Peyer's patch (tissue), 4 donors: ENCODE data around the gene CD160. TPM values are rescaled to one million over a fixed set of nuclear protein-coding genes. Genes with fewer than 3 reads are reported as not detected.

Source experiments
- DNase-seq, 3 donors: peaks; one replicate each; pipeline ENCODE4 v3.0.0-alpha.2; 2017 to 2019
- H3K27ac ChIP-seq, 4 donors: fragments of 200-600 bp; sonication (generic); one replicate each; pipeline ENCODE4 v1.5.1; 2016 to 2019
- H3K27me3 ChIP-seq, 2 donors: fragments of 200-600 bp; sonication (generic); one replicate each; pipeline ENCODE4 v1.5.1; 2019
- H3K36me3 ChIP-seq, 3 donors: fragments of 200-600 bp; sonication (generic); one replicate each; pipeline ENCODE4 v1.5.1; 2016 to 2019
- H3K4me1 ChIP-seq, 4 donors: fragments of 200-600 bp; sonication (generic); one replicate each; pipeline ENCODE4 v1.5.1; 2016 to 2019
- H3K4me3 ChIP-seq, 4 donors: fragments of 200-600 bp; sonication (generic); 1 replicate in 3 of 4; 2 replicates in 1 of 4; pipeline ENCODE4 v1.5.1; 2016 to 2019; ENCODE audit warnings: mild to moderate bottlenecking in 1 of 4
- H3K9me3 ChIP-seq, 4 donors: fragments of 200-600 bp; sonication (generic); one replicate each; pipeline ENCODE4 v1.5.1; 2016 to 2019; ENCODE audit warnings: mild to moderate bottlenecking in 1 of 4
- POLR2A ChIP-seq, 2 donors: fragments of 450-650 bp; IDR thresholded peaks; one replicate each; pipeline ENCODE4 v1.5.1; 2017; ENCODE audit warnings: antibody characterized with exemption in 2 of 2, mild to moderate bottlenecking in 2 of 2, moderate library complexity in 2 of 2
- total RNA-seq, 4 donors: library from RNA; depleted of rRNA; stranded (reverse); fragments of >200 nt; gene quantifications; one replicate each; pipeline ENCODE4 v1.1.0, GENCODE V29; 2016
- TF ChIP-seq, protein P1 (sequence below), 6 experiments: fragments of 450-650 bp in 4 of 6; fragments of 200-600 bp in 2 of 6; sonication (generic) in 1 of 6; IDR thresholded peaks; one replicate each; pipeline ENCODE4 v1.5.1; 2017 to 2019; ENCODE audit warnings: antibody characterized with exemption in 6 of 6, mild to moderate bottlenecking in 3 of 6, moderate library complexity in 1 of 6

The CD160 gene
- total RNA-seq, 4 donors from 2014 or later: 3.3 to 4.4 TPM; not detected in 2

DNA sequence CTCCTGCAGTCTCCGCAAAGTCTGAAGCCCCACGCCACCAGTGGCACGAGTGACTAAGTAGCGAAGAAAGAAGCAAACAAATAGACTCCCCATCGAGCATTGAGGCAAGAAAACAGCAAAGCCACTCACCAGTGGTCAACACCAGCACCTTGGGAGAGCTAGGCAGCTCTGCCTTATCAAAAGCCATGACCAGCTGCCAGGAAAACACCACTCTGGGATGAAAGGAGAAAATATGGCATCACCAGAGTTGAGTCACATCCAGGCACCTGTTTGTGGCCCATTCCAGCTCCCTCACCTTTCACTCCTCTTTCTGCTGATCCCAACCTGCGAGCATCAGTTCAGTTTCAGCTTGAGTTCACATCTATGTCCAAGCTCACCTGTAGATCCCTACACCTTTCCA, 29.4 kb upstream of the CD160 start:
- Histone ChIP-seq H3K4me1 (peaks cover 0 to 15% (median 0%) of the 10 kb centered on the region in 4 donors), H3K9me3 (no peaks in the 10 kb centered on the region), H3K36me3 (no peaks in the 10 kb centered on the region), H3K4me3 (no peak overlapping the region), H3K27ac (peak overlapping the region in 1 of 4 donors; percentile 28), H3K27me3 (no peaks in the 10 kb centered on the region)
- no peak for DNase-seq
- no peak for TF ChIP-seq POLR2A (IDR thresholded peaks at IDR 0.05)
- TF ChIP-seq, protein P1, sequence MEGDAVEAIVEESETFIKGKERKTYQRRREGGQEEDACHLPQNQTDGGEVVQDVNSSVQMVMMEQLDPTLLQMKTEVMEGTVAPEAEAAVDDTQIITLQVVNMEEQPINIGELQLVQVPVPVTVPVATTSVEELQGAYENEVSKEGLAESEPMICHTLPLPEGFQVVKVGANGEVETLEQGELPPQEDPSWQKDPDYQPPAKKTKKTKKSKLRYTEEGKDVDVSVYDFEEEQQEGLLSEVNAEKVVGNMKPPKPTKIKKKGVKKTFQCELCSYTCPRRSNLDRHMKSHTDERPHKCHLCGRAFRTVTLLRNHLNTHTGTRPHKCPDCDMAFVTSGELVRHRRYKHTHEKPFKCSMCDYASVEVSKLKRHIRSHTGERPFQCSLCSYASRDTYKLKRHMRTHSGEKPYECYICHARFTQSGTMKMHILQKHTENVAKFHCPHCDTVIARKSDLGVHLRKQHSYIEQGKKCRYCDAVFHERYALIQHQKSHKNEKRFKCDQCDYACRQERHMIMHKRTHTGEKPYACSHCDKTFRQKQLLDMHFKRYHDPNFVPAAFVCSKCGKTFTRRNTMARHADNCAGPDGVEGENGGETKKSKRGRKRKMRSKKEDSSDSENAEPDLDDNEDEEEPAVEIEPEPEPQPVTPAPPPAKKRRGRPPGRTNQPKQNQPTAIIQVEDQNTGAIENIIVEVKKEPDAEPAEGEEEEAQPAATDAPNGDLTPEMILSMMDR (IDR thresholded peaks at IDR 0.05): no peak

DNA sequence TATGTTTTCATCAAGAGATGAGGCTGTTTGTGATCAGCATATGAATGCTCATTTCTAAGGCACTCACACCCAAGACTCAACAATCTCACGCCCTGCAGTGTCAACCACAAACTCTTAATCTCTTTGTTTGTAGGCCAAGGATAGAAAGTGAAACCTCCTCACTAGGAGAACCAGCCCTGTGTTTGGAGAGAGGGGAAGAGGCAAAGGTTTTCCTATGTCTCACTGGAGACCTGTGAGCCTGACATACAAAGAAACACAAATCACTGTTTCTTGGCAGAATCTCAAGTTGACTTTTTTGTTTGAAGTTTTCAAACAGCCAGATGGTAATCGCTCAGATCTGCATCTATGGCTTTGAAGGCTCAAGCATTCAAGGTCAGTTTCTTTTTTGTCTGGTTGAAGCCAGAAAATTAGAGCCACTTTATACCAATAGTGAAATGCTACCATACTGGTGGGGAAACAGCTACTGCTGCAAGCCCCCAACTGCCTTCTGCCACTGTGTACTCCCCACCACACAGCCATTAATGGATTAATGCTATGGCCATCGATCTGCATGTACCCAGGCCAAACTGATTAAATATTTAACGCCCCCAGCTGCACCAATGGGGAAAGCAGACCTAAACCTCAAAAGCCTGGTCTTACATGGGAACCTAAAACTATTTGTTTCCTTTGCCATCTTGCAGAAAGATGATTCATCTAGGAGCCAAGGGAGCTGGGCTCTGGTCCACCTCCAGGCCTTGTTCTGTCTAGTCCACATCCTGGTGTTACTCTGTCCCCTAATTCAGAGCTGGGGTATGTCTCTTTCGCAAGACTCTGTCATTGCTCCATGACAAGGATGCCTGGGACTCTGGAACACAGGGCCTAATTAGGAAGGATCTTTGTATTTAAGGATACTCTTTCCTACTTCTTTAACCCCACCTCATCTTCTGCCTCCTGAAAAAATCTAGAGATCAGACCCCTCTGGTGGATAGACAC, 28.4 kb upstream of the CD160 start:
- no peaks in the 10 kb centered on the region for H3K9me3 ChIP-seq
- H3K27ac ChIP-seq: peak overlapping the region in 1 of 4 donors; percentile 10
- no peak overlapping the region for H3K4me3 ChIP-seq
- no peaks in the 10 kb centered on the region for H3K27me3 ChIP-seq
- no peak for DNase-seq
- H3K36me3 ChIP-seq: no peaks in the 10 kb centered on the region
- peaks cover 0 to 15% (median 0%) of the 10 kb centered on the region in 4 donors for H3K4me1 ChIP-seq
- TF ChIP-seq, protein P1 (IDR thresholded peaks at IDR 0.05): no peak
- TF ChIP-seq POLR2A (IDR thresholded peaks at IDR 0.05): no peak

DNA sequence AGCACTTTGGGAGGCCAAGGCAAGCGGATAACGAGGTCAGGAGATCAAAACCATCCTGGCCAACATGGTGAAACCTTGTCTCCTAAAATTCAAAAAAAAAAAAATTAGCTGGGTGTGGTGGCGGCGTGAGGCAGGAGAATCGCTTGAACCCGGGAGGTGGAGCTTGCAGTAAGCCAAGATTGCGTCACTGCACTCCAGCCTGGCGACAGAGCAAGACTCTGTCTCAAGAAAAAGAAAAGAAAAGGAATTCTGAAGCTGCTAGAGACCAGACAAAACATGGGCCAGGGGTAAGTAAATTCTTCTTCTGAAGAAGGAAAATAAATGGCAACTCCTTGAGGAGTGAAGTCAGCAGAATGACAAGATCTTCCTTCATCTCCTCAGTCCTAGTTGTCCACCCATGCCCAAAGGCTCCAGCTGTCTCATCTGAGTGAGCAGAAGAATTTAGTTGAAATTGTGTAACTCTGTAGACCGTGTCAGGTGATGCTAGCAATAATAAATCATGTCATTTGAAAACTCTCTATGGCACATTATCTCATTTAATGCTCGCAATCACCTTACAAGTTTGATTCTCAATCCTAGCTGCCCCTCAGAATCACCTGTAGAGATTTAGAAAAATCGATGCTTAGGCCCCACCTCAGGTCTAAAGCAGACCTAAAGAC, 26.4 kb upstream of the CD160 start:
- Histone ChIP-seq H3K27me3 (no peaks in the 10 kb centered on the region), H3K4me3 (no peak overlapping the region), H3K9me3 (no peaks in the 10 kb centered on the region), H3K36me3 (no peaks in the 10 kb centered on the region), H3K4me1 (peaks cover 0 to 15% (median 0%) of the 10 kb centered on the region in 4 donors), H3K27ac (no peak overlapping the region)
- no peak for DNase-seq
- no peak for TF ChIP-seq POLR2A (IDR thresholded peaks at IDR 0.05)
- TF ChIP-seq, protein P1 (IDR thresholded peaks at IDR 0.05): no peak

DNA sequence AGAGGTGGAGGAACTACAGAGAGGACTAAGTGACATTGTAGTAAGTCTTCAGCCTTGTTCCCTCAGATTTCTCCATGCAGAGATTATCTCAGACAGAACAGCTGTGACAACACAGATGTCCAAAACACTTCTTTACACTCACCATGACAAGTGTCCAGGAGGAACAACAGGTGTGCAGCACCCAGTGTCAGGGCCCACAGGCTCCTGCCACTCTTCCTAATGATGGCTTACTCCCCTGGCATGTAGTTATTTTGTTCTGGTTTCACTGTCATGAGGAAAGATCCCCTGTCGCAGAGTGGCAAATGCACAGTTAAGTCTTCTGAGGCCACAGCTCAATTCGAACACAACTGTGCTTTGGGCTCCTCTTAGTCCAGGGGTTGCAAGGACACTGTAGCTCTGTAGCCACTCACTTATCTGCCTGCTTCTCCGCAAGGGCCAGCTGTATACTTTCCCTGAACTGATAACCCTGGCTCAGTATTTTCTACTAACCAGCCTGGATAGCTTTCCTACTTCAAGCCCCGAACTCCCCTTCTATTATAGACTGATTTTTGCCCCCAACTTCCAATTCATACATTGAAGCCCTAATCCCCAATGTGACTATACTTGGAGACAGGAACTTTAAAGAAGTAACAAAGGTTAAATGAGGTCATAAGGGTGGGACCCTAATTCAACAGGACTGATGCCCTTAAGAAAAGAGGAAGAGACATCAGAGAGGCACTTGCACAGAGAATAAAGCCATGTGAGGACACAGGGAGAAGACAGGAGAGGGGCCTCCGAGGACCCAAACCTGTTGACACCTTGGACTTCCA, 23.3 kb upstream of the CD160 start:
- Histone ChIP-seq H3K27ac (no peak overlapping the region), H3K4me1 (peaks cover 0 to 2% (median 0%) of the 10 kb centered on the region in 4 donors), H3K4me3 (no peak overlapping the region), H3K36me3 (no peaks in the 10 kb centered on the region), H3K27me3 (no peaks in the 10 kb centered on the region), H3K9me3 (no peaks in the 10 kb centered on the region)
- TF ChIP-seq POLR2A (IDR thresholded peaks at IDR 0.05): no peak
- TF ChIP-seq, protein P1 (IDR thresholded peaks at IDR 0.05): no peak
- DNase-seq: no peak

GRCh38 chr1:145696630-145696960, 22.7 kb upstream of the CD160 start:
- H3K4me3 ChIP-seq: no peak overlapping the region
- no peaks in the 10 kb centered on the region for H3K4me1 ChIP-seq
- DNase-seq: no peak
- H3K9me3 ChIP-seq: no peaks in the 10 kb centered on the region
- H3K27me3 ChIP-seq: no peaks in the 10 kb centered on the region
- no peak overlapping the region for H3K27ac ChIP-seq
- H3K36me3 ChIP-seq: no peaks in the 10 kb centered on the region
- TF ChIP-seq POLR2A (IDR thresholded peaks at IDR 0.05): no peak
- TF ChIP-seq, protein P1 (IDR thresholded peaks at IDR 0.05): no peak
